Vagina (tissue), 2 donors: ENCODE results near the gene LDLRAD1.

Source experiments
- CTCF ChIP-seq, 3 experiments: fragments of 450-650 bp in 2 of 3; fragments of 200-600 bp in 1 of 3; sonication (generic) in 1 of 3; IDR thresholded peaks; one replicate each; pipeline ENCODE4 v1.5.1; 2017 to 2019; ENCODE audit warnings: antibody characterized with exemption in 3 of 3, mild to moderate bottlenecking in 2 of 3, moderate library complexity in 2 of 3
- POLR2A ChIP-seq, 2 donors: fragments of 450-650 bp; IDR thresholded peaks; one replicate each; pipeline ENCODE4 v1.6.1; 2017; ENCODE audit warnings: antibody characterized with exemption in 2 of 2, mild to moderate bottlenecking in 2 of 2, moderate library complexity in 2 of 2

GRCh38 chr1:54027848-54028247 lies 9.9 kb upstream of the LDLRAD1 start:
- TF ChIP-seq POLR2A (IDR thresholded peaks at IDR 0.05) (no peak), CTCF (IDR thresholded peaks at IDR 0.05) (no peak)
